NT2/D1 (cell line): ENCODE data around the gene ADAM22.

Experiments
- SUZ12 ChIP-seq: IDR thresholded peaks from 2 replicates; pipeline ENCODE4 v1.6.1; 2011; ENCODE audit not compliant: insufficient read length, insufficient read depth; ENCODE audit errors: extremely low read depth
- YY1 ChIP-seq: IDR thresholded peaks from 2 replicates; pipeline ENCODE4 v1.6.1; 2011; ENCODE audit not compliant: insufficient read length, insufficient read depth
- ZNF274 ChIP-seq: IDR thresholded peaks from 2 replicates; pipeline ENCODE4 v1.6.1; 2011; ENCODE audit warnings: mild to moderate bottlenecking, low read depth, low read length

GRCh38 chr7:88046839-88047573, 113.0 kb downstream of the ADAM22 start:
- no peak for TF ChIP-seq YY1
- TF ChIP-seq SUZ12, result no peak
- no peak for TF ChIP-seq ZNF274
